GM19240 (cell line): ENCODE results near the gene LILRB5.
"Not testable (repeated sequence)": the region's sequence is repeated elsewhere in the genome, so short reads cannot be mapped to it uniquely, and the experiment has no call there.

Experiments
- DNase-seq: peaks from one replicate; pipeline ENCODE4 v3.0.0; 2011; ENCODE audit warnings: low spot score; ENCODE audit not compliant: insufficient read length

The LILRB5 gene

DNA sequence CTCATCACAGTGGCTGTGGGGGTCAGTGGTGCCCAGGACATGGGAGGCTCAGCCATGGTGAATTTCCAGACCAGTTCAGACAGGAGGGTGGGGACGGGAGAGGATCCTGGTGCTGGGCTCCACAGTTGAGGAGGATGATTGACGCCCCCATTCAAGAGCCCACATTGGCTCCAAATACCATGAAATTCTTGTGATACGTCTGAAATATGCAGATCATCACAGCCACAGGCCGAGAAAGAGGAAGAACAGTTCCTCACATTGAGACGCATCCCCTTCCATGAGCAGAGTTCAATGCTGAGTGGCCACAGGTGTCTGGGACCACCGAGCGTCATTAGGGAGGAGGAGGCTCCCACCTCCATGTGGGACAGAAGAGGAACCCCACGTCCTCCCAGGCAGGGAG, 13.3 kb downstream of the LILRB5 start:
- DNase-seq = not testable (repeated sequence)

DNA sequence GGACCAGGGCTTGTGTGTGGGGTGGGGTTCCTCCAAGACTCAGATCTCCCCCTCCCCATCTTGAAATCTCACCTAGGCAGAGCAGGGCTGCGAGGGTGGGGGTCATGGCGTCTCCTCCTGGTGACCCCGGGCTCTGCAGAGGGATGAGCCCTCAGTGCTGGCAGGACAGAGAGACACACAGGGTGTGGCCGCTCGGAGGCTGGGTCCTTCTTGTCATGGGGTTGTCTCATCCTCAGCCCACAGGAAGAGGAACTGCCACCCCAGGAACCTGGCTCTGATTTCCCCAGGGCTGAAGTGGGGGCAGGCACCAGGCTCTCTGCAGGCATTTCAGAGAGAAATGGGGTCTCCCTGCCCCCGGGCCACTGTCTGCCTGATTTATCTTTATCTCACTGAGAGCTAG, 14.4 kb downstream of the LILRB5 start, which contains the start of gene LILRA6:
Gene LILRA6, minus strand, starts transcription at position 145 of the 400 bp plus-strand sequence.
- not testable (repeated sequence) for DNase-seq

DNA sequence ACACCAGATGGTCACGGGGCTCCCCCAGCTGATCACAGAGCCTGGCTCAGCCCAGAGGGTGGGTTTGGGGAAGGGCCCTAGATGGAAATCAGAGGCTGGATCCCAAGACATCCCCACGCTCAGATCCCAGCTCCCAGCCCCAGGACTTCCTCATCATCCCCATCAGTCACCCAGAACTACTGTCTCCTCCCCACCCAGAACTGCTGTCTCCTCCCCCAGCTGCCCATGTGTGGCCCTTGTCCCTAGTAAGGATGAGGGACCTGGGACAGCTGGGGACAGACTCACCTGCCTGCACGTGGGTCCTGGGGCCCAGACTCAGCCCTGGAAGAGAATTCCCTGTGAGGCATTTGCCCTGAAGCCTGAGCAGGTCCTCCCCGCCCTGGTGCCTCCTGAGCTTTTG, 14.8 kb downstream of the LILRB5 start:
- DNase-seq = not testable (repeated sequence)

DNA sequence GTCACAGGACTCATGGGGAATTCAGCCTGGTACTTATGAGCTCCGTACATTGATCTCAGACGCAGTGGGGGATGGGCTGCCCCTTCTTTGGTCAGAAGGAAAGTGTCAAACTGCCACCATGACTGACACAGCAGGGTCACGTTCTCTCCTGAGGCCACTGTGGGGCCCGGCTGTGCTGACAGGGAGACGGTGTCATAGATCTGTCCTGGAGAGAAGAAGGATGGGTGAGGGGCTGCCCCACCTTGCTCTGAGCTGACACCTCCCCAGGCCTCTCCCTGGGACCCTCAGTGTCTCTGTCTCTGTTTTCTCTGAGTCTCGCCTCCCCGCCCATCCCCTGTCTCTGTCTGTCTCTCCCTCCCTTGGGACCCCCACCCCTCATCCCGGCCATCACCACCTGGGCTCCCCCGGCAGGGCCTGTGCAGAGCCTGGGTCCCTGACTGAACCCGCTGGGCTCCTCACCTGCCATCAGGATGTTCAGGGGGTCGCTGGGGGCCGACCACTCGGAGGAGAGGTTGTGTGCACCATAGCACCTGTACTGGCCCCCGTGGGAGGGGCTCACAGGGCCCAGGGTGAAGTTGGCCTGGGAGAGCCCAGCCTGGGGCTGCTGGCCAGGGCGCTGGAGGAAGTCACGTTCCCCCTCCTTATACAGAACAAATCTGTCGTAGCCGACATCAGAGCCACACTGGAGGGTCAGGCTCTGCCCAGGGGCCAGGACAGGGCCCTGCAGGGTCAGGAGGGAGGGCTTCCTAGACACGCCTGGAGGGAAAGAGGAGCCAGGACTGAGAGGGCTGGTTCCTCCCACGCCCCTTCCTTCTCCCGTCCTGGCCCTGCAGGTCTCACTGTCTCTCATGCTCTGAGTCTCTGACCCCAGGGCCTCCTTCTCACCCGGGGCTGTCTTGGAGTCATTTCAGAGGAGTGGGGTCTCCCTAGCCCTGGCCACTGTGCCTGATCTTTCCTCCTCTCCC, 16.4 kb downstream of the LILRB5 start:
- not testable (repeated sequence) for DNase-seq

DNA sequence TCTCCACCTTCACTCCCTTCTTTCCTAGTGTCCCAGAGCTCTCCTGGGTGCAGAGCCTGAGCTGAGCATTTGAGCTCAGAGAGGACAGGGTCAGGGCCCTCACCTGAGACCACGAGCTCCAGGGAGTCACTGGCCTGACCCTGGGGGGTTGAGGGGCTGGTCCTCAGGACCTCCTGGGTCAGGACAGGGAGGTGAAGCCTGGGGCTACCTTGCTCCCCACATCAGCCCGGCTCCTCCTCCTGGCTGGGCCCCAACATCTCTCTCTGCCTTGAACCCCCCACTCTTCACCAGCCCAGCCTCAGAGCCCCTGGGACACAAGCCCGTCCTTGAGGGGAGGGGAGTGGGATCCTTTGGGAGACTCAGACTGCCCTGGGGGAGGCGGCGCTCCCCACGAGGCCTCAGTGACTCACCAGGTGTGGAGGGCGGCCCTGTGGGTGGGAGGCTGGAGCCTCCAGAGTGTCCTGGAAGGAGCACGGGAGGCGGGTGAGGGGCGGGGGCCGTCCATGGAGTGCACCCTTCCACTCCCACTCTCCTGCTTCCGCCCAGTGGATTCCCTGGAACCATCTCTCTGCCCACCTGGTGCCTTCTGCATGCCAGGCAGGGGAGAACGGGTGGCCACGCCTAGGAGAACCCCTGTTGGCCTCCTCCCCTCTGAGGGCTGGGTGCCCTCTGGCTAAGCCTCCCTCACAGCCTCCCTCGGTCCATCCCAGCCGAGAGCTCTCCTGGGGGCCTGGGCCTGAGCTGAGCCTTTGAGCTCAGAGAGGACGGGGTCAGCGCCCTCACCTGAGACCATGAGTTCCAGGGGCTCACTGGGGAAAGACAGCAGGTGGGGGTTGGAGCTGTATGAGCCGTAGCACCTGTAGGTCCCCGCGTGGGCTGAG, 17.3 kb downstream of the LILRB5 start:
- not testable (repeated sequence) for DNase-seq

DNA sequence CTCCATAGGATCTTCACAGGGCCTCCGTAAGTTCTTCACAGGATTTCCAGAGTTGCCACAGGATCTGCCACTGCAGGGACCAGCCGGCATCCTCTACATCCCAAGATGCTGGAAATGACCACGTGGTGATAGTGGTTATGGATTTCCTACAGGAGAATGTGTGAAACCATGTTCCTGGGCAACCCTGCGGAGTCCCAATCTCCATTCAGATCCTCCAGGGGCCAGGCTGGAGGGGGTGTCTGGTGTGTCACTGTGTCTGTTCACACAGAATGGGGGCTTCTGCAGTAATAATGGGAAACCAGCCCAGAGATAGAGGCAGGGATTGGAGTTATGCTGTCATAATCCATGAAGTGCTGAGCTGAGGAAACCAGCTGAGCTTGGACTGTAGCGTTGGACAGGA, 23.1 kb downstream of the LILRB5 start:
- no peak for DNase-seq

DNA sequence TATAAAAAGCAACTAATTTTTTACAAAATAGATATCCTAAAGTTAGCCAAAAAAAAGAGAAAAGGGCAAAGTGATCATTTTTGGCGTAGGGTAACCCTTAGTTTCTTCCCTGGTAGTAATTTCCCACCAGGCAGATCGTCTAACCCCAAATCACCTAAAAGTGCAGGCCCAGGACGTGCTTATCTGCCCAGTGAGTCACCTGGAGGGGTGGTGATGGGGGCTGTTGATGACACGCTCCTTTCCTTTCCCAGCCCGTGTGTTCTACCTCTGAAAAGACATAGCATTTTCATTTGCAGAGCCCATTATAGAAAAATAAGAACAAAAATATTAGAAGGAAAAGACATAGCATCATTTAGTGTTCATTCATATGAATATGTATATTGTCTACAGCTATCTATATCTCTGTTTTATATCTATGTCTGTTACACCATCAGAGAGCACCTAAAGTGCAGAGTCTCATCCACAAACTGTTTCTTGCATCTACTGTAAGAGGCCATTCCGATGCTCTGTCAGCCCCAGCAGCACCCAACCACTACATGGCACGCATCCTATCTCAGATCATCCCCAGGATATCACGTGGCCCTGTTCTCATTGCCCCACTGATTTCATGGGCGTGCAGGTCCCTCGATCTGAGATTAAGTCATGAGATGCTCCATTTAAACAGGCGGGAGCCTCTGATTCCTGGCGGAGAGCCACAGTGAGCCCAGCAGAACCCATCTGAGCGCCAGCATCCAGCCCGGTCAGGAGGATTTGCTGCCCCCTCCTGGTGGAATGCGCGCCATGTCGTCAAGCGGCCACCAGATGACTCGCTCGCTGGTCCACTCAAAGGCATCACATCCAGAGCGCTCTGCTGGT, 25.8 kb downstream of the LILRB5 start:
- peak; percentile 56 for DNase-seq

DNA sequence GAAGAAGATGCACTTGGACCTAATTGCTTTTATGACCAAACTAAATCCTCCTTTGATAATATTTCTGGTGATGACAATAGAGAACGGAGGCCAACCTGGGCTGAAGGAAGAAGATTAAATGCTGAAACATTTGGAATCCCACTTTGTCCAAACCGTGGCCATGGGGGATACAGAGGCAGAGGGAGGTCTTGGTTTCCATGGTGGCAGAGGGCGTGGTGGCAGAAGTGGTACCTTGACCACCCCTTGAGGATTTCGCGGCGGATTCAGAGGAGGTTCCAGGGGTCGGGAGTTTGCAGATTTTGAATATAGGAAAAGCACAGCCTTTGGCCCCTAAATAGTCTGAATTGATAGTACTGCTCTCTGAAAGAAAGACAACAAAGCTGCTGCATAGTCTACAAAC, 27.0 kb downstream of the LILRB5 start:
- DNase-seq = no peak

DNA sequence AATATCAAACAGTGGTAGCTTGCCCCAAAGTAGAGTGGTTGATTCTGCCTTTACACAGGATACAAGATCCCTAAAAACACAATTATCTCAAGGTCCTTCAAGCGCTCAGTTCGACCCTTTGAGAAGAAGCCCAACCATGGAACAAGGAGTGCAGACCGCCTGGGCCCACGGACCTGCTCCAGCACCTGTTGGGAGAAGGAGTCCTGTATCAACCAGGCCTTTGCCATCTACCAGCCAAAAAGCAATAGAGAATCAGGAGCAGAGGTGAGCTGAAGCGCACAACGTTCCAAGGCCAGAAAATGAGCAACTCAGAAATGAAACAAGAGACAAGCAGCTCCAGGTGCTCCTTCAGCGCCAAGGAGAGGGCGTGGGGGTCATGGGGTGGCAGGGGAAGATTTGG, 27.9 kb downstream of the LILRB5 start:
- DNase-seq = no peak

DNA sequence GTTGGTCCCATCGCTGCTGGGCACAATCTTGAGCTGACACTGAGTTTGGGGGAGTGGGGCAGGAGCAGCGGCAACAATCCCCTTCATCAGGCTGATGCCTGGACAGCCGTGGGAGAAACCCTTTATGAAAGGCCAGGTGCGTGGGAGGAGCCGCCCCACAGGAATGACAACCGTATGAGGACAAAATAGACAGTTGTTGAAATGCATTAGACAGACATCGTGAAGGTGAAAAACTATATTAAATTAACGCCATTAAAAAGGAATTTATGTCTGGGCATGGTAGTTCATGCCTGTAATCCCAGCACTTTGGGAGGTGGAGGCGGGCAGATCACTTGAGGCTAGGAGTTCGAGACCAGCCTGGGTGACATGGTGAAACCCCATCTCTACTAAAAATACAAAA, 32.5 kb downstream of the LILRB5 start:
- DNase-seq = not testable (repeated sequence)

DNA sequence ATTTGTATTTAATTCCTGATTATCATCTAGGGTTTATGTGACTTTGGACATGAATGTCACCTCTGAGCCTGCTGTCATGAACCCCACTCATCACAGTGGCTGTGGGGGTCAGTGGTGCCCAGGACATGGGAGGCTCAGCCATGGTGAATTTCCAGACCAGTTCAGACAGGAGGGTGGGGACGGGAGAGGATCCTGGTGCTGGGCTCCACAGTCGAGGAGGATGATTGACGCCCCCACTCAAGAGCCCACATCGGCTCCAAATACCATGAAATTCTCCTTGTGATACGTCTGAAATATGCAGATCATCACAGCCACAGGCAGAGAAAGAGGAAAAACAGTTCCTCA, 33.2 kb downstream of the LILRB5 start:
- DNase-seq = not testable (repeated sequence)

DNA sequence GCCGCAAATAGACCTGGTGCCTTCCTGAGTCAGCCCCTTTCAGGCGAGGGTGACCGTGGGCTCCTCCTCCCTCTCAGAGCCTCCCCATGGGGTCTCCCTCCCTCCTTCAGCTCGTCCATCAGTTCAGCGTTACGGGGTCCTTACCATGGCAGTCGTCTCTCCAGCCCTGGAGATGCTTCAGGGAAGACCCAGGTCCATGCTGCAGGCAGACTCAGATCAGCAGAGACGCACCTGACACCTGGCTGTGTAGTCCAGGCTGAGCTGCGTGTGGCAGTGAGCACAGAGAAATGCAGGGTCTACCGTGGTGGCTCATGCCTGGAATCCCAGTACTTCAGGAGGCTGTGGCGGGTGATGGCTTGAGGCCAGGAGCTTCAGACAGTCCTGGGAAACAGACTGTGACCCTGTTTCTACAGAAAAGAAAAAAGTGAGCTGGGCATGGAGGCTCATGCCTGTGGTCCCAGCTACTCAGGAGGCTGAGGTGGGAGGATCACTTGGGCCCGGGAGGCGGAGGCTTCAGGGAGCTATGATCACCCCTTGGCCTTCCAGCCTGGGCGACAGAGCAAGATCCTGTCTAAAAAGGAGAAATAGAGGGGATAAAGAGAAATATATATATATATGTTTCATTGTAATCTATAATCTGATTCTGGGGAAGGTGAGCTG, 33.7 kb downstream of the LILRB5 start:
- DNase-seq = not testable (repeated sequence)

DNA sequence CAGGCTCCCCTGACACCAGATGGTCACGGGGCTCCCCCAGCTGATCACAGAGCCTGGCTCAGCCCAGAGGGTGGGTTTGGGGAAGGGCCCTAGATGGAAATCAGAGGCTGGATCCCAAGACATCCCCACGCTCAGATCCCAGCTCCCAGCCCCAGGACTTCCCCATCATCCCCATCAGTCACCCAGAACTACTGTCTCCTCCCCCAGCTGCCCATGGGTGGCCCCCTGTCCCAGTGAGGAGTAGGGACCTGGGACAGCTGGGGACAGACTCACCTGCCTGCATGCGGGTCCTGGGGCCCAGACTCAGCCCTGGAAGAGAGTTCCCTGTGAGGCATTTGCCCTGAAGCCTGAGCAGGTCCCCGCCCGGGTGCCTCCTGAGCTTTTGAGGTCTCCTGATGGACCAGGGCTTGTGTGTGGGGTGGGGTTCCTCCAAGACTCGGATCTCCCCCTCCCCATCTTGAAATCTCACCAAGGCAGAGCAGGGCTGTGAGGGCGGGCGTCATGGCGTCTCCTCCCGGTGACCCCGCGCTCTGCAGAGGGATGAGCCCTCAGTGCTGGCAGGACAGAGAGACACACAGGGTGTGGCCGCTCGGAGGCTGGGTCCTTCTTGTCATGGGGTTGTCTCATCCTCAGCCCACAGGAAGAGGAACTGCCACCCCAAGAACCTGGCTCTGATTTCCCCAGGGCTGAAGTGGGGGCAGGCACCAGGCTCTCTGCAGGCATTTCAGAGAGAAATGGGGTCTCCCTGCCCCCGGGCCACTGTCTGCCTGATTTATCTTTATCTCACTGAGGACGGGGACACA, 34.4 kb downstream of the LILRB5 start, which contains the start of gene LILRB3:
Gene LILRB3, minus strand, starts transcription at position 534 of the 803 bp plus-strand sequence. Its CDS starts 31 bp downstream, at position 503.
- not testable (repeated sequence) for DNase-seq

DNA sequence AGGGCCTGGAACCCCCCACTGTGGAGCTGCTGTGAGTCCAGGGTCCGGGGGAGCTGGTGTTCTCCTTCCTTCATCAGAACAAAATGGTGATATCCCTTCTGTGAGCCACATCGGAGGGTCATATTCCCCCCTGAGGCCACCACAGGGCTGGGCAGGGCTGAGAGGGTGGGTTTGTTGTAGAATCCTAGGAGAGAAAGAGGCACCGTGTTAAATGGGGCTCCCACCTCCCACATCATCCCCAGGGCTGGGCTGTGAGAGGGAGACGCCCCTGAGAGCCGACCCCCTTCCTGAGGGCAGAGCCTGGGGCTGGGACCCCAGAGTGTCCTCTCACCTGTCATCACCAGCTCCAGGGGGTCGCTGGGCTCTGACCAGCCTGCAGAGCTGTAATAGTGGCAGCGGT, 35.1 kb downstream of the LILRB5 start:
- not testable (repeated sequence) for DNase-seq

DNA sequence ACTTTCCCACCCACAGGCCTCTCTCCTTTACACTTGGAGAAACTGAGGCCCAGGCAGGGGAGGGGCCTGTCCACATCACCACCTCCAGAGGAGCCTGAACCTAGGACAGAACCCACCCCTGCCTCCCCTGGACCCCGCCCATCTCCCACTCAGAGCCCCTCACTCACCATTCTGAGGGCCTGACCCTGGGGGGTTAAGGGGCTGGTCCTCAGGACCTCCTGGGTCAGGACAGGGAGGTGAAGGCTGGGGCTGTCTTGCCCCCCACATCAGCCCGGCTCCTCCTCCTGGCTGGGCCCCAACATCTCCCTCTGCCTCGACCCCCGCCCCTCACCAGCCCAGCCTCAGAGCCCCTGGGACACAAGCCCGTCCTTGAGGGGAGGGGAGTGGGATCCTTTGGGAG, 37.4 kb downstream of the LILRB5 start:
- DNase-seq = not testable (repeated sequence)

DNA sequence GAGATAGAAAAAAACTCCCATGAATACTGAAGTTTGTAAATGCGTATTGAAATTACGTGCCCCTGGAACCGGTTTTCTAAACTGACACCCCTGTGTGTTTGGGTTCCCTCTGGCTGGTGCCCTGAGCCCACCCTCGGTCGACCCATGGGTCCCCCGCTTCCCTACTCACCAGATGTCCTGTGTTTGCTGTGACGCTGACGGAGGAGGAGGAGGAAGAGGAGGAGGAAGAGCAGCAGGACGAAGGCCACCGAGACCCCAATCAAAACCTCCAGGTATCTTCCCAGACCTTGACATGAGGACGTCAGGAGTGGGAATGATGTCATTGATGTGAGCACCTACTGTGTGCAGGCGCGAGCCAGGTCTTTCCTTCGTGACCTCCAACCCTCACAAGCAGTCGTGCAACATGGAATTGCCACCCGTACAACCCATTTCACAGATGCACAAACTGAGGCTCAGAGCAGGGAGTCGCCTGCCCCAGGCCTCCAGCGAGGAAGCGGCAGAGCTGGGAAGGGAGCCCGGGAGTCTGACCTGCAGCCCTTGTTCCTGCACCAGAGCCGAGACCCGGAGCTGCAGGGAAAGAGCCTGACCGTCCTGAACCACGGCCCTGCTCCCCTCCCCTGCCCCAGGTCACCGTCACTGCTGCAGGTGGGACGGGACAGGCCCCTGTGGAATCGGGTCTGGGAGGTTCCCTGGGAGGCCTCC, 38.0 kb downstream of the LILRB5 start:
- no peak for DNase-seq

DNA sequence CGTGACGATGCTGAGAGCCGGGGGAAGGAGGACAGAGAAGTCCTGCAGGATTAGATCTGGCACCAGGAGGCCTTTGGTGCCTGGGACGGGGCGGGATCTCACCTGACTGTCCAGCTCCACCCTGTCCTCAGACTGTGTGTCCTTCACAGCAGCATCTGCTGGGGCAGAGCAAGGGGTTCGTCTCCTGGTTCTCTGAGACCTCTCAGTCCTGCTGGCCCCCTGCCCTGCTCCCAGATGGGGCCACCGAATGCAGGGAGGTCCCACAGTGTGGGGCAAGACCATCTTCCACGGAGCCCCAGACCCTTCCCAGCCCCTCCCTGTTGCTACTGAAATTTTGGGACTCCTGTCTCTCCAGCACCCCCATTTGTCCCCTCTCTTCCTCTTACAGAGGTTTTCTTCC, 38.8 kb downstream of the LILRB5 start:
- DNase-seq = no peak

DNA sequence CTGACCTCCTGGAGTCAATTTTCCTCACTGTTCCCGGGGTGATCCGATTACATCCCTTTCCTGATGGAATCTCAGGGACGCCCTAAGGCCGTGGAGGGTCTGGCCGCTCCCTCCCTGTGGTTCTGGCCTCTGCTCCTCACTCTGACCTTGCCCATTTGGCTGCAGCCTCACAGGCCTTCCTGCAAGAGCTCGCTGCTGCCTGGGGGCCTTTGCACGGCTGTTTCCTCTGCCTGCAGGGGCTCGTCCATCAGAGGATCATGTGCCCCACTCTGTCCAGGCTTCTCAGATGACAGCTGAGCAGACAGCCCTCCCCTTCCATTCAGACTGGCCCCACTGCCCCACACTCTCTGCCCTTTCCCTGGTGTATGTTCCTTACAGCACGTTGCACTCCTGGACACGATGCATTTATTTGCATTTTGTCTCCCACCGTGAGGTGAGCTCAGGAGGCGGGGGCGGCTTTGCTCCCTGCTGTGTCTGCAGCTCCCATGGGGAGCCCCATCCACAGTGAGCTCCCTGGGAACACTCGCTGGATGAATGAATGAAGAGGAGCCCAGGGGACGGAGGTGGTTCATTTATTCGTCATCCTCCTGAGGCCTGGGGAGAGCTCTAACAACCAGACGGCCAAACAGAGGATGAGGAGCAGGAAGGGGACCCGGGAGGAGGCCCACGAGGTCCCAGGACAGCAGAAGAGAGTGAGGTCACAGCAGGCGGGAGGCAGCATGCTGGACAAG, 39.4 kb downstream of the LILRB5 start:
- not testable (repeated sequence) for DNase-seq
